Ovary (tissue), 9 donors: ENCODE results near the gene UNC5C. TPM values are rescaled to one million over a fixed set of nuclear protein-coding genes. Genes with fewer than 3 reads are reported as not detected.

ENCODE experiments used
- DNase-seq, 5 donors: peaks; one replicate each; pipeline ENCODE4 v3.0.0-alpha.2; 2019 to 2020
- H3K27ac ChIP-seq, 2 donors: fragments of 200-600 bp; one replicate each; pipeline versions ENCODE4 v1.5.1 to v1.8.0; 2019 to 2022
- H3K27me3 ChIP-seq: fragments of 200-600 bp; one replicate; pipeline ENCODE4 v1.8.0; 2022
- H3K36me3 ChIP-seq: fragments of 200-600 bp; sonication (generic); one replicate; pipeline ENCODE4 v1.5.1; 2019
- H3K4me1 ChIP-seq: one replicate; pipeline ENCODE4 v1.8.1; 2013; ENCODE audit warnings: mild to moderate bottlenecking, moderate library complexity; ENCODE audit not compliant: insufficient read depth
- H3K4me3 ChIP-seq: fragments of 200-600 bp; sonication (generic); one replicate; pipeline ENCODE4 v1.5.1; 2017
- H3K9me3 ChIP-seq, 2 donors: fragments of 200-600 bp in 1 of 2; sonication (generic) in 1 of 2; one replicate each; pipeline versions ENCODE4 v1.5.1 to v1.8.1; 2013 to 2019; ENCODE audit warnings: mild to moderate bottlenecking in 1 of 2, moderate library complexity in 1 of 2
- EP300 ChIP-seq: sonication (generic); formaldehyde crosslinking; IDR thresholded peaks from one replicate; pipeline ENCODE4 v1.6.1; 2017; ENCODE audit warnings: antibody characterized with exemption
- POLR2A ChIP-seq: fragments of 450-650 bp; IDR thresholded peaks from one replicate; pipeline ENCODE4 v1.6.1; 2017; ENCODE audit warnings: antibody characterized with exemption, mild to moderate bottlenecking, moderate library complexity
- WGBS, 3 donors: extraction: QIAGEN DNeasy Blood & Tissue Kit in 1 of 3; methylation state at CpG; one replicate each; pipeline versions ENCODE4 v1.1.5 to v1.1.7; 2013 to 2017; 5-methylcytosine and 5-hydroxymethylcytosine counted together
- intact Hi-C, 4 donors: fragments of 100-400 bp; cut with DNase I; formaldehyde crosslinking; loops; one replicate each; pipeline versions ENCODE4 v1.11.0 to v1.15.1; 2022 to 2023
- polyA plus RNA-seq, 2 donors: library from polyadenylated mRNA; stranded (reverse); fragments of 200-250 nt in 1 of 2; fragments of 350-450 nt in 1 of 2; fragmentation: Illumina TruSeq in 1 of 2; extraction: RNeasy Lipid Tissue Mini Kit (QIAGEN cat#74804) in 1 of 2; gene quantifications; one replicate each; pipeline ENCODE4 v1.2.3, GENCODE V29; 2013 to 2014
- total RNA-seq, 7 donors: library from RNA; depleted of rRNA in 2 of 7; stranded (reverse); fragments of >200 nt in 2 of 7; fragmentation: NEBNext Ultra II Directional in 3 of 7; extraction: Animal tissue kit (Norgen Biotek cat#: 25700) in 3 of 7; gene quantifications; one replicate each; pipeline versions ENCODE4 v1.1.0 to v1.2.4, GENCODE V29; 2016 to 2023
- TF ChIP-seq, protein P1 (sequence below), 3 donors: fragments of 450-650 bp in 2 of 3; fragments of 200-600 bp in 1 of 3; IDR thresholded peaks; one replicate each; pipeline versions ENCODE4 v1.5.1 to v1.8.0; 2016 to 2022; ENCODE audit warnings: antibody characterized with exemption in 3 of 3, mild to moderate bottlenecking in 1 of 3
- donor health status: DM: no; HTN: no; CAD: no; lungs with moderate emphysema.
- donor health status: DM: no; HTN: no; CAD: no.
- donor health status: Bipolar disorder and iron deficiency.
- donor health status: DM: yes; HTN: yes; CAD: no.
- donor health status: DM: no; HTN: no; CAD: no.
- donor health status: DM: yes; HTN: yes; CAD: no.

UNC5C gene
- total and polyA plus RNA-seq, 9 donors = 1.8 to 9.4 (median 3.9) TPM

DNA sequence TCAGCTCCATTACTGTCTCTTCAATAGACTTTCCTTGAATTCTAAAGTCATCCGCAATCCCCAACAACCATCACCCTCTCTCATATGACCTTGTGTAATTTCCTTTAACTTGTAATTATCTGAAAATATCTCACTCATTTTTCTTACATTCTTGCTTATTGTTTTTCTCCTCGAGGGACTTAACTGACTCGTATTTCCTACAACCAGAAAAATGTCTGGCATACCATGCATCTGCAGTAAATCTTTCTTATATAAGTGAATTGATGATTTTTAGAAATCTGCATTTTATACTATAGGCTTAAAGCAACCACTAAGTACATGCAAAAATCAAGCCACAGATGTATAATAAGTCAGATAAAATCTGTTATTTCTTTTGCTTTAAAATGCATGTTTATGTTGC, 276.7 kb downstream of the UNC5C start:
- Histone ChIP-seq H3K4me1 (no peaks in the 10 kb centered on the region), H3K4me3 (no peak overlapping the region), H3K36me3 (no peaks in the 10 kb centered on the region), H3K9me3 (no peaks in the 10 kb centered on the region), H3K27ac (no peak overlapping the region), H3K27me3 (no peaks in the 10 kb centered on the region)
- TF ChIP-seq, protein P1, sequence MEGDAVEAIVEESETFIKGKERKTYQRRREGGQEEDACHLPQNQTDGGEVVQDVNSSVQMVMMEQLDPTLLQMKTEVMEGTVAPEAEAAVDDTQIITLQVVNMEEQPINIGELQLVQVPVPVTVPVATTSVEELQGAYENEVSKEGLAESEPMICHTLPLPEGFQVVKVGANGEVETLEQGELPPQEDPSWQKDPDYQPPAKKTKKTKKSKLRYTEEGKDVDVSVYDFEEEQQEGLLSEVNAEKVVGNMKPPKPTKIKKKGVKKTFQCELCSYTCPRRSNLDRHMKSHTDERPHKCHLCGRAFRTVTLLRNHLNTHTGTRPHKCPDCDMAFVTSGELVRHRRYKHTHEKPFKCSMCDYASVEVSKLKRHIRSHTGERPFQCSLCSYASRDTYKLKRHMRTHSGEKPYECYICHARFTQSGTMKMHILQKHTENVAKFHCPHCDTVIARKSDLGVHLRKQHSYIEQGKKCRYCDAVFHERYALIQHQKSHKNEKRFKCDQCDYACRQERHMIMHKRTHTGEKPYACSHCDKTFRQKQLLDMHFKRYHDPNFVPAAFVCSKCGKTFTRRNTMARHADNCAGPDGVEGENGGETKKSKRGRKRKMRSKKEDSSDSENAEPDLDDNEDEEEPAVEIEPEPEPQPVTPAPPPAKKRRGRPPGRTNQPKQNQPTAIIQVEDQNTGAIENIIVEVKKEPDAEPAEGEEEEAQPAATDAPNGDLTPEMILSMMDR (IDR thresholded peaks at IDR 0.05) = no peak
- TF ChIP-seq EP300 (no peak), POLR2A (no peak)
- intact Hi-C loops = no loop called here
- 45 to 56% (median 48%) methylated on average over 3 of the region's 3 CpGs for WGBS, 3 donors
- no peak for DNase-seq

GRCh38 chr4:95268819-95269565, 279.8 kb downstream of the UNC5C start:
- no peak overlapping the region for H3K4me3 ChIP-seq
- intact Hi-C loops = no loop called here
- H3K27ac ChIP-seq = no peak overlapping the region
- no peak for DNase-seq
- no peaks in the 10 kb centered on the region for H3K9me3 ChIP-seq
- peaks cover 6% of the 10 kb centered on the region for H3K4me1 ChIP-seq
- no peaks in the 10 kb centered on the region for H3K27me3 ChIP-seq
- no peaks in the 10 kb centered on the region for H3K36me3 ChIP-seq
- WGBS, 3 donors = 83 to 87% (median 86%) methylated on average over 7 of the region's 7 CpGs
- no peak for TF ChIP-seq POLR2A
- TF ChIP-seq, protein P1 (IDR thresholded peaks at IDR 0.05) = no peak
- TF ChIP-seq EP300 = no peak

DNA sequence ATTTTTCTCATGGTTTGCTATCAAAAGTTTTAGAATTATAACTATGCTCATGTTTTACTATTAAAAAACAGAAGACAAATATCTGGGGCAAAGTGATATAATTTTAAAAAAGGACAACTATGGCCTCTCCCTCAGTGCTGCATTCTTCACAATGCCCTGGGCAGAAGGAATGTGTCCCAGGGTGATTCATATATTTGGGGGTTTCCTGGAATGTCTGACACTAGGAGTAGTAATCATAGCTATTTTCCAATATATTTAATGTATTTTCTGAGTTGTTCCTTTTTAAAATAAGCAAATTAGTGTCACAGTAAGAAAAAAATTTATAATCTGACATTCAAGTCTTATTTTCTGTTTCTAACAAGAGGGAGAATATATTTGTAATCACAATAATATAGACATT, 281.7 kb downstream of the UNC5C start:
- Histone ChIP-seq H3K36me3 (no peaks in the 10 kb centered on the region), H3K4me1 (peaks cover 6% of the 10 kb centered on the region), H3K9me3 (no peaks in the 10 kb centered on the region), H3K27me3 (no peaks in the 10 kb centered on the region), H3K27ac (no peak overlapping the region), H3K4me3 (no peak overlapping the region)
- no peak for DNase-seq
- TF ChIP-seq EP300 (no peak), POLR2A (no peak)
- TF ChIP-seq, protein P1 (IDR thresholded peaks at IDR 0.05) = no peak
- intact Hi-C loops = no loop called here

DNA sequence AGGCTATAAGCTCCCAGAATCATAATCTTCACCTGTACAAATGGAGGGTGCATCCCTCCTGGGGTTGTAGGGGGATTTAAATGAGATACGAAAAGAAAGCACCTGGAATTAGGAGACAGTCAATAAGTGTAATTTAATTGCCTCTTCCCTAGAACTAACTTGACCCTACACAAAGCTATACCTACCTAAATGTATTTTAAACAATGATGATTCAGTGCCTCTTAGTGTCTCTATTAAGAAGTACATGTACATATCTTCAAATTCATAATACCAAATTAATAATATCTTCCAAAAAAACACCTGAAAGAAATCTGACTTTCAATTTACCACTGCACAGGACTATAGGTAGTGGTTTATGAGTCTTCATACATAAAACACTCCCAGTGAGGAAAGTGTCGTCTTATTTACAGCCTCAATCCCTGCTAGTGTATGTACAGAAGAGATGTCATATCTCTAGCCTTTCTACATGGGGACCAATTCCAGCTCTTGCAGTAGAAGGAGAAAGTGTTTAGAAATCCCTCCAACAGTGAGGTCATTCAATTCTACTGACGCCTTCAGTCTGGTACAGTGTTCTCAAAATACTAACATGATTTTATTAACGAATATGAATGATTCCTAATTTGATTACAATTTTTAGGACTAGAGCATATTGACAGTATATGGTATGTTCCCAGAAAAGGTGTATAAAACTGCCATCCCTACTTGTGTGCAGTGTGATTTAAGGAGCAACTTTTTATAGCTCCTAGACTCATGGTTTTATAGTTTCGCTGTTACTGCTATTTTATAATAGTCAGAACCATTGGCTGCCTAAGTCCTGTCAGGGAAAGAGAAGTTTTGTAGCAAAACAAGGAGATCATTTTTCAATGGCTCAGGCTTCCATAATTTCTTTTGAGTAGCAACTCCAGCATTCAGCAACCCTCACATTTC, 282.7 kb downstream of the UNC5C start:
- 76 to 84% (median 80%) methylated on average over 5 of the region's 5 CpGs for WGBS, 3 donors
- DNase-seq = no peak
- Histone ChIP-seq H3K4me1 (peaks cover 6% of the 10 kb centered on the region), H3K36me3 (no peaks in the 10 kb centered on the region), H3K9me3 (no peaks in the 10 kb centered on the region), H3K27ac (no peak overlapping the region), H3K27me3 (no peaks in the 10 kb centered on the region), H3K4me3 (no peak overlapping the region)
- TF ChIP-seq EP300 (no peak), POLR2A (no peak)
- TF ChIP-seq, protein P1 (IDR thresholded peaks at IDR 0.05) = no peak
- intact Hi-C loops = no loop called here
